GM12874 (cell line): ENCODE measurements around the gene DXO.

ENCODE experiments used
- CTCF ChIP-seq: IDR thresholded peaks from 2 replicates; pipeline ENCODE4 v1.5.1; 2011; ENCODE audit warnings: low read depth, mild to moderate bottlenecking, control low read depth, low read length, moderate library complexity; ENCODE audit not compliant: insufficient read depth

Gene DXO

GRCh38 chr6:31935823-31936222 lies 36.1 kb downstream of the DXO start:
- no peak for TF ChIP-seq CTCF

- TF ChIP-seq CTCF: no peak
Observed at GRCh38 chr6:31935021-31935420, 36.9 kb downstream of the DXO start.

- no peak for TF ChIP-seq CTCF
Observed at GRCh38 chr6:31933537-31933936, 38.4 kb downstream of the DXO start.

GRCh38 chr6:31930962-31931361 lies 41.0 kb downstream of the DXO start:
- no peak for TF ChIP-seq CTCF

- TF ChIP-seq CTCF: no peak
Observed at GRCh38 chr6:31928672-31928939, 43.3 kb downstream of the DXO start.

GRCh38 chr6:31927863-31928671 lies 43.9 kb downstream of the DXO start:
- TF ChIP-seq CTCF: no peak

- no peak for TF ChIP-seq CTCF
Observed at GRCh38 chr6:31927242-31927862, 44.6 kb downstream of the DXO start, which contains the start of gene C2. C2 (plus strand) TSS chr6:31927717; CDS start chr6:31927753, 36 bp downstream.
